Measurements from ENCODE around the gene FAM236C. TPM values are rescaled to one million over a fixed set of nuclear protein-coding genes. Genes with fewer than 3 reads are reported as not detected.
"Not testable (repeated sequence)": the region's sequence is repeated elsewhere in the genome, so short reads cannot be mapped to it uniquely, and the experiment has no call there.

The FAM236C gene
- not detected for total RNA-seq
- not detected for polyA plus RNA-seq
- long read RNA-seq, donor 1, result 0 reads
- long read RNA-seq, donor 2, result 0 reads
- long read RNA-seq, donor 3, result 0 reads
- long read RNA-seq, donor 4, result 0 reads
- long read RNA-seq, donor 5, result 0 reads

DNA sequence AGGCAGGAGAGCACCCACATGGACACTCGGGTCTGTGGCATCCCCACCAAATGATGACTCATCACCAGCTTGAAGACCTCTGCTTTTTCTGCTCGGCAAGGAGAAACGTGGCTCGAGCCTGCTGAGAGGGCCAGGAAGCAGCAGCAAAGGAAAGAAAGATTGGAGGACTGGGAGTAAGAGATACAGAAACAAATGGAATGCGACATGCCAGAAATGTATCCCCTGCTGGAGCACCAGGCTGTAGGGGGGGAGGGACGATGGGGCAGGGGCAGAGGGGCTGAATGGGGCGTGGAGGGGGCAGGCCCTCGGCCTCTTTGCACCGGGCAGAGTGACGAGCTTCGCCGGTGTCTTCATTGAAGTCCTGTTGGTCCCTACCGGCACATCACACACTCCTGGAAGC, at the start of gene FAM236C:
Gene FAM236C (plus strand): TSS at position 301 of the 400 bp plus-strand sequence. CDS start 100 bp downstream, outside the sequence.
- not testable (repeated sequence) for DNase-seq; H3K27ac ChIP-seq (ENCODE audit: low read depth in 1 of 2, low read length in 1 of 2); ATAC-seq (ENCODE audit: insufficient read depth, low FRiP score); H3K4me3 ChIP-seq; H3K9ac ChIP-seq (ENCODE audit: insufficient read depth in 1 of 2, low read length in 2 of 2); H3K36me3 ChIP-seq (ENCODE audit: control insufficient read depth in 4 of 4, insufficient read depth in 4 of 4, low read length in 4 of 4); H3K27me3 ChIP-seq (ENCODE audit: control insufficient read depth in 3 of 3, insufficient read depth in 3 of 3, low read length in 2 of 3); H3K4me1 ChIP-seq (ENCODE audit: control insufficient read depth in 5 of 5, insufficient read depth in 5 of 5, low read length in 5 of 5); H3K9me3 ChIP-seq (ENCODE audit: control insufficient read depth in 4 of 4, insufficient read depth in 3 of 4, low read length in 3 of 4)
- no CpG with 5 or more reads among the region's 13 CpGs for WGBS, 2 donors

DNA sequence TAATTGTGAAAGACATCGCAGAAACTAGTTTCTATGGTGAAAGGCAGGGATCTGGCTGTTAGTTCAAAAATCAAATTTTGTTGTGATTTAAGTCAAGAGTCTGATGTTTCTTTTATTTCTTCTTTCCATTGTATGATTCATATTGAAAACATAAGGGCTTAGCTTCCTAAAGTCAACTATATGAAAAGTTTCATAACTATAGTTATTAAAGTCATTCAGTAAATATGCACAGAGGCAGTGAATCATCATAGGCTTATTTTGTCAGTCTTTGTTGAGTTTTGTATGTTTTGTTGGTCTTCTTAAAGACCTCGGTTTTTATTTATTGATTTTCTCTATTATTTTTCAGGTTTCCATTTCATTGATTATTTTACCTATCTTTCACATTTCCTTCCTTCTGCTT, 29.5 kb upstream of the FAM236C start:
- H3K4me3 ChIP-seq; DNase-seq; ATAC-seq (ENCODE audit: insufficient read depth, low FRiP score); H3K36me3 ChIP-seq (ENCODE audit: control insufficient read depth in 4 of 4, insufficient read depth in 4 of 4, low read length in 4 of 4); H3K4me1 ChIP-seq (ENCODE audit: control insufficient read depth in 5 of 5, insufficient read depth in 5 of 5, low read length in 5 of 5); H3K27me3 ChIP-seq (ENCODE audit: control insufficient read depth in 3 of 3, insufficient read depth in 3 of 3, low read length in 2 of 3); H3K9me3 ChIP-seq (ENCODE audit: control insufficient read depth in 4 of 4, insufficient read depth in 3 of 4, low read length in 3 of 4); H3K27ac ChIP-seq (ENCODE audit: low read depth in 1 of 2, low read length in 1 of 2); H3K9ac ChIP-seq (ENCODE audit: insufficient read depth in 1 of 2, low read length in 2 of 2): not testable (repeated sequence)
- no CpG with 5 or more reads among the region's 2 CpGs for WGBS, 2 donors

DNA sequence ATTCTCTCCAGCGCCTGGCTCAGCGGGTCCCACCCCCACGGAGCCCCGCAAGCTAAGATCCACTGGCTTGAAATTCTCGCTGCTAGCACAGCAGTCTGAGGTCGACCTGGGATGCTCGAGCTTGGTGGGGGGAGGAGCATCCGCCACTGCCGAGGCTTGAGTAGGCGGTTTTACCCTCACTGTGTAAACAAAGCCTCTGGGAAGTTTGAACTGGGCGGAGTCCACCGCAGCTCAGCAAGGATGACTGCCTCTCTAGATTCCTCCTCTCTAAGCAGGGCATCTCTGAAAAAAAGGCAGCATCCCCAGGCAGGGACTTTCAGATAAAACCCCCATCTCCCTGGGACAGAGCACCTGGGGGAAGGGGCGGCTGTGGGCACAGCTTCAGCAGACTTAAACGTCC, 22.7 kb upstream of the FAM236C start:
- not testable (repeated sequence) for ATAC-seq (ENCODE audit: insufficient read depth, low FRiP score); H3K4me1 ChIP-seq (ENCODE audit: control insufficient read depth in 5 of 5, insufficient read depth in 5 of 5, low read length in 5 of 5); DNase-seq; H3K9ac ChIP-seq (ENCODE audit: insufficient read depth in 1 of 2, low read length in 2 of 2); H3K9me3 ChIP-seq (ENCODE audit: control insufficient read depth in 4 of 4, insufficient read depth in 3 of 4, low read length in 3 of 4); H3K27ac ChIP-seq (ENCODE audit: low read depth in 1 of 2, low read length in 1 of 2); H3K4me3 ChIP-seq; H3K36me3 ChIP-seq (ENCODE audit: control insufficient read depth in 4 of 4, insufficient read depth in 4 of 4, low read length in 4 of 4); H3K27me3 ChIP-seq (ENCODE audit: control insufficient read depth in 3 of 3, insufficient read depth in 3 of 3, low read length in 2 of 3)
- WGBS, 2 donors, result no CpG with 5 or more reads among the region's 14 CpGs

- not testable (repeated sequence) for H3K27me3 ChIP-seq (ENCODE audit: control insufficient read depth in 3 of 3, insufficient read depth in 3 of 3, low read length in 2 of 3); H3K9me3 ChIP-seq (ENCODE audit: control insufficient read depth in 4 of 4, insufficient read depth in 3 of 4, low read length in 3 of 4); ATAC-seq (ENCODE audit: insufficient read depth, low FRiP score); H3K27ac ChIP-seq (ENCODE audit: low read depth in 1 of 2, low read length in 1 of 2); H3K4me1 ChIP-seq (ENCODE audit: control insufficient read depth in 5 of 5, insufficient read depth in 5 of 5, low read length in 5 of 5); H3K36me3 ChIP-seq (ENCODE audit: control insufficient read depth in 4 of 4, insufficient read depth in 4 of 4, low read length in 4 of 4); H3K9ac ChIP-seq (ENCODE audit: insufficient read depth in 1 of 2, low read length in 2 of 2); DNase-seq; H3K4me3 ChIP-seq
- 86 to 100% methylated on average over 1 to 3 of the region's 5 CpGs for WGBS, 2 donors
Observed at GRCh38 chrX:72916096-72916495, 3.7 kb downstream of the FAM236C start.

- no CpG with 5 or more reads among the region's 1 CpG for WGBS, 2 donors
- not testable (repeated sequence) for H3K9ac ChIP-seq (ENCODE audit: insufficient read depth in 1 of 2, low read length in 2 of 2); H3K36me3 ChIP-seq (ENCODE audit: control insufficient read depth in 4 of 4, insufficient read depth in 4 of 4, low read length in 4 of 4); H3K4me3 ChIP-seq; DNase-seq; H3K4me1 ChIP-seq (ENCODE audit: control insufficient read depth in 5 of 5, insufficient read depth in 5 of 5, low read length in 5 of 5); H3K27me3 ChIP-seq (ENCODE audit: control insufficient read depth in 3 of 3, insufficient read depth in 3 of 3, low read length in 2 of 3); H3K9me3 ChIP-seq (ENCODE audit: control insufficient read depth in 4 of 4, insufficient read depth in 3 of 4, low read length in 3 of 4); H3K27ac ChIP-seq (ENCODE audit: low read depth in 1 of 2, low read length in 1 of 2); ATAC-seq (ENCODE audit: insufficient read depth, low FRiP score)
Observed at GRCh38 chrX:72932283-72932682, 19.9 kb downstream of the FAM236C start.

GRCh38 chrX:72936455-72936854, 24.0 kb downstream of the FAM236C start:
- H3K27me3 ChIP-seq (ENCODE audit: control insufficient read depth in 3 of 3, insufficient read depth in 3 of 3, low read length in 2 of 3); H3K27ac ChIP-seq (ENCODE audit: low read depth in 1 of 2, low read length in 1 of 2); H3K4me1 ChIP-seq (ENCODE audit: control insufficient read depth in 5 of 5, insufficient read depth in 5 of 5, low read length in 5 of 5); H3K4me3 ChIP-seq; H3K36me3 ChIP-seq (ENCODE audit: control insufficient read depth in 4 of 4, insufficient read depth in 4 of 4, low read length in 4 of 4); H3K9me3 ChIP-seq (ENCODE audit: control insufficient read depth in 4 of 4, insufficient read depth in 3 of 4, low read length in 3 of 4); DNase-seq; ATAC-seq (ENCODE audit: insufficient read depth, low FRiP score); H3K9ac ChIP-seq (ENCODE audit: insufficient read depth in 1 of 2, low read length in 2 of 2): not testable (repeated sequence)
- WGBS, 2 donors, result no CpG with 5 or more reads among the region's 7 CpGs

DNA sequence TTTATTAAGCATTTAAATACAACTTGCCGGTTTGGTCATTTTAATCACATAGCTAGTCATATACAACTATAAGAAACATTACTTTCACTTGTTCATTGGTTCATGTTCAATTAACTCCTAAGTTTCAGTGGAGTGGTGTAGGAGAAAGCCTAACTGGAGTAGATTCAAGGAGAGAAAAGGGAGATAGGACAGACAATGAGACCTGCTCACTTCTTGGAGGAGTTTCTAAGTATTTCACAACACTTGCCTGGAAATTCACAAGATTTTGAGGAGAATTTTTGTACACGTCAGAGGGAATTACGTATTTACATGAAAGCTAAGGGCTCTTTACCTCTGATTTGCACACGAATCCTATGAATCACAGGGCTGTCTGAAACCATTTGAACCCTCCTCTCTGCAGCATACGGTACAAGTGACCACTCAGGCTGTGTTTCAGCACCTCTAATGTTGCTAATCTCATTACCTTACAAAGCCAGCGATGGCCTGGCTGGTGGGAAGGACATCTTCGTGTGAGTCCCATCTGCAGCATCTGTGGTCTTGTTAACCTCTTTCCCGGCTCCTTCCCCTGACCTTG, 24.6 kb downstream of the FAM236C start:
- H3K9ac ChIP-seq (ENCODE audit: insufficient read depth in 1 of 2, low read length in 2 of 2); ATAC-seq (ENCODE audit: insufficient read depth, low FRiP score); H3K9me3 ChIP-seq (ENCODE audit: control insufficient read depth in 4 of 4, insufficient read depth in 3 of 4, low read length in 3 of 4); H3K27ac ChIP-seq (ENCODE audit: low read depth in 1 of 2, low read length in 1 of 2); DNase-seq; H3K27me3 ChIP-seq (ENCODE audit: control insufficient read depth in 3 of 3, insufficient read depth in 3 of 3, low read length in 2 of 3); H3K36me3 ChIP-seq (ENCODE audit: control insufficient read depth in 4 of 4, insufficient read depth in 4 of 4, low read length in 4 of 4); H3K4me1 ChIP-seq (ENCODE audit: control insufficient read depth in 5 of 5, insufficient read depth in 5 of 5, low read length in 5 of 5); H3K4me3 ChIP-seq: not testable (repeated sequence)
- WGBS, 2 donors, result no CpG with 5 or more reads among the region's 8 CpGs

- H3K27me3 ChIP-seq (ENCODE audit: control insufficient read depth in 3 of 3, insufficient read depth in 3 of 3, low read length in 2 of 3); H3K27ac ChIP-seq (ENCODE audit: low read depth in 1 of 2, low read length in 1 of 2); H3K4me3 ChIP-seq; H3K9me3 ChIP-seq (ENCODE audit: control insufficient read depth in 4 of 4, insufficient read depth in 3 of 4, low read length in 3 of 4); H3K4me1 ChIP-seq (ENCODE audit: control insufficient read depth in 5 of 5, insufficient read depth in 5 of 5, low read length in 5 of 5); DNase-seq; H3K36me3 ChIP-seq (ENCODE audit: control insufficient read depth in 4 of 4, insufficient read depth in 4 of 4, low read length in 4 of 4); H3K9ac ChIP-seq (ENCODE audit: insufficient read depth in 1 of 2, low read length in 2 of 2); ATAC-seq (ENCODE audit: insufficient read depth, low FRiP score): not testable (repeated sequence)
- no CpG with 5 or more reads among the region's 15 CpGs for WGBS, 2 donors
Observed at GRCh38 chrX:72937906-72938305, 25.5 kb downstream of the FAM236C start, which contains the start of gene FAM236A. TSS of gene FAM236A (plus strand) at chrX:72938206. CDS start at chrX:72938263, 57 bp downstream.
